SK-N-MC (cell line): ENCODE data around the gene MEF2D.

Source experiments
- EZH2 ChIP-seq: fragments of 200-600 bp; sonication (generic); IDR thresholded peaks from one replicate; pipeline ENCODE4 v1.6.1; 2017; ENCODE audit warnings: antibody characterized with exemption
- FOXP2 ChIP-seq: optimal IDR thresholded peaks from 2 replicates; pipeline ENCODE3; 2011; ENCODE audit warnings: mild to moderate bottlenecking, moderate library complexity; ENCODE audit not compliant: insufficient read depth; ENCODE audit errors: extremely low read length, control extremely low read depth
- POLR2AphosphoS5 ChIP-seq: IDR thresholded peaks from 2 replicates; pipeline ENCODE4 v1.6.1; 2012; ENCODE audit warnings: mild to moderate bottlenecking, low read depth, low read length, borderline replicate concordance

DNA sequence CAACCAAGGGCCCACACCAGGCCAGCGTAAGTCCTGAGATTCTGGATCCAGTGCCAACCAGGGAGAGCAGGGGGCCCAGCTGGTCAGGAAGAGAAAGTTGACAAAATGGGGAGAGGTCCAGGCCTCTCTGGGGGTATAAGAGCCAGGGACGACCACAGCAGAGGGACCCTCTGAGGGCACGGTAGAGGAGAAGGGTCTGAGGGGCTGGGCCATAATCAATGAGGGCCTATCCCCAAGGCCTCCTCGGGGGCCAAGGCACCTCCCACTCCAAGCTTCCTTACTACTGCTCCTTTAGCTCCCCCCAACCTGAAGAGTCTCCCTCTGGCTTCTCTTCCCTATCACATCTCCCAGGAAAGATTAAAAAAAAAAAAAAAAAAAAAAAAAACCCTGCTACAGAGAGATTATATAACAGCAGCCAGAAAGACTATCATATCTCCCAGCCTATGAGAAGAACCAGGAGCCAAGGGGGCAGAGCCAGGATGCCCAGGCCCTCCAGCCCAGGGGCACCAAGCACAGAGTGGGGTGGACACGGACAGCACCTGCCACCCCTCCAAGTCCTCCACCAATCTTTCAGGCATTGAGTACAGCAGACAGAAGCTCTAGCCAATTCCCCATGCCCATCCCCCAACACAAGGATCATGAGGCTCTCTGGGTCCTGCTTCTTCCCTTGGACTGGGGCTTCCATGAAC lies 2.7 kb downstream of the MEF2D start:
- TF ChIP-seq POLR2AphosphoS5: no peak
- TF ChIP-seq EZH2: no peak
- TF ChIP-seq FOXP2: no peak
